T1000 (cell line): ENCODE data around the gene MTA3.
"Not testable (repeated sequence)": the region's sequence is repeated elsewhere in the genome, so short reads cannot be mapped to it uniquely, and the experiment has no call there.

Experiments
- DNase-seq: peaks from one replicate; lab custom pipeline; 2025; ENCODE audit warnings: mixed read lengths; lab: John Stamatoyannopoulos, UW

MTA3 gene

DNA sequence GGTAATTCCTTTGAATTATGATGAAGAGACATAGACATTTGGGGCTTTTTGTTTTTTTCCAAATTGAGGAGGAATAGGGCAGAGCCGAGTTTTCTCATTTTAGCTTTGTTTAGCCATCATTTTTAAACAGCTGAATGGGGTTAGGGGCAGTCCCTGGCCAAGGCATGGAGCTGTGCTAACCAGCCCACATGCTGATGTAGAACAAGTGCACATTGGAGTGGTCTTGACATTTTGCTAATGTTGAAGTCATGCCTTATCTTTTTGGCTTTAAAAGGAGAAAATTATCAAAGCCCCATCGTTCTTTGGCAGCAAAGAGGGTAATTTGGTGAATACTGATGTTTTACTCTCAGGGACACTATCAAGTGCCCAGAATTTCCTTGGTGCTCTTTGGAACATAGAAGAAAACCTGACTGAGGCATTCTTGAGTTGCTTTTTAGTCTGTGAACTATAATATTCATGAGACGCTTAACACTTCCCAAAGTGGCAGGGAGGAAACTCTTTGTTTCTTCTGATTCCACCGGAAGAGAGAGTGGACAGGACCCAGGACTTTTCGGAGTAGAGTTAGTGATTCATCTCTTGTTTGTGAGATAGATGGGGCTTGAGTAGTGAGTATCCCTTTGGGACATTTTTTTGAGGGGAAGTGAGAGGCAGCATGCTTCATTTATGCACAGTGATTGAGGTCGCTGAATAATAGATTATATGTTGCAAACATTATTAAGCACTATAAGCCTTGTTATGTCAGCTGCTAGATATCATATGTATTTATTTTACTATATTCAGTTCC is 45.0 kb downstream of the MTA3 start:
- no peak for DNase-seq

- no peak for DNase-seq
These were observed 46.4 kb downstream of the MTA3 start for GRCh38 chr2:42614838-42615237.

- DNase-seq = no peak
These were observed 49.7 kb downstream of the MTA3 start for GRCh38 chr2:42618116-42618515.

GRCh38 chr2:42618972-42619371 is 50.5 kb downstream of the MTA3 start:
- DNase-seq = no peak

- DNase-seq = not testable (repeated sequence)
These were observed 53.2 kb downstream of the MTA3 start for GRCh38 chr2:42621626-42622025.

GRCh38 chr2:42622943-42623676 is 54.7 kb downstream of the MTA3 start:
- no peak for DNase-seq

- no peak for DNase-seq
These were observed 55.6 kb downstream of the MTA3 start for GRCh38 chr2:42624047-42624446.

DNA sequence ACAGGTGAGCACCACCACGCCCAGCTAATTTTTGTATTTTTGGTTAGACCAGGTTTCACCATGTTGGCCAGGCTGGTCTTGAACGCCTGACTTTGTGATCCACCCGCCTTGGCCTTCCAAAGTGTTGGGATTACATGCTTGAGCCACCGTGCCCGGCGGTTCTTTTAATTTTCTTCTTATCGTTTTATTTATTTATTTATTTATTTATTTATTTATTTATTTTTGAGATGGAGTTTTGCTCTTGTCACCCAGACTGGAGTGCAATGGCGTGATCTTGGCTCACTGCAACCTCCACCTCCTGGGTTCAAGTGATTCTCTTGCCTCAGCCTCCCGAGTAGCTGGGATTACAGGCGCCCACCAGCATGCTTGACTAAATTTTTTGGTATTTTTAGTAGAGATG is 59.6 kb downstream of the MTA3 start:
- not testable (repeated sequence) for DNase-seq

- no peak for DNase-seq
These were observed 68.5 kb downstream of the MTA3 start for GRCh38 chr2:42636934-42637333.

DNA sequence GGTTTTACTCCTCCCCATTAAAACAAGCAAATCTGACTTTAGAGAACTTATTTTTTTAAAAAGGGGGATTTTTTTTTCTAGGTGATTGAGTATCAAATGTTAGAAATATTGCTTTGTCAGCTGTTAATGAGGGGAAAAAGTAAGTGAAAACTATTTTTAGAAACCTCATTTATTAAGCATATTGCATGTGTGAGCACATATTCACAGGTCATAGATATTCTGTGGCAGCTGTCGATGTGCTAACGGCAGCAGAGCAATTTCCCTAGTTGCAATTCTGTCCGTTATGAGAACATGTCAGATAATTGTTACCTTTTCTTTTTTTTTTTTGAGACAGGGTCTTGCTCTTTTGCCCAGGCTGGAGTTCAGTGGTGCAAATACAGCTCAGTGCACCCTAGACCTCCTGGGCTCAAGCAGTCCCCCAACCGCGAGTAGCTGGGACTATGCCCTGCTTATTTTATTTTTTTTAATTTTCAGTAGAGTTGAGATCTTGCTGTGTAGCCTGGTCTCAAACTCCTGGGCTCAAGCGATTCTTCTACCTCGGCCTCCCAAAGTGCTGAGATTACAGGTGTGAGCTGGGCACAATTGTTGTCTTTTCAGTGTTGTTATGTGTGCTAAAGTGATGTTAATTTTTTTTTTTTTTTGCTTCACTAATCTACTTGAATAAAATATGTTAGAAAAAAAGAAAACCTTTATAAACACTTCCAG is 69.8 kb downstream of the MTA3 start:
- no peak for DNase-seq

- no peak for DNase-seq
These were observed 71.1 kb downstream of the MTA3 start for GRCh38 chr2:42639340-42640077.

- DNase-seq = no peak
These were observed 71.8 kb downstream of the MTA3 start for GRCh38 chr2:42640261-42640660.

- not testable (repeated sequence) for DNase-seq
These were observed 73.9 kb downstream of the MTA3 start for GRCh38 chr2:42642371-42642770.

DNA sequence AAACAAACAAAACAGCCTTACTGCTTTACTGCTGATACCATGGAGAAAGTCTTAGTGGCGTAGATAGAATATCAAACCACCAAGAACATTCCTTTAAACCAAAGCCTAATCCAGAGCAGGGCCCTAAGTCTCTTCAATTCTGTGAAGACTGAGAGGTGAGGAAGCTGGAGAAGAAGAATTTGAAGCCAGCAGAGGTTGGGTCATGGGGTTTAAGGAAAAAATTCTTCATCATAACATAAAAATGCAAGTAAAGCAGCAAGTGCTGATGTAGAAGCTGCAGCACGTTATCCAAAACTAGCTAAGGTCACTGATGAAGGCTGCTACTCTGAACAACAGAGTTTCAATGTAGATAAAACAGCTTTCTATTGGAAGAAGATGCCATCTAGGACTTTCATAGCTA is 77.1 kb downstream of the MTA3 start:
- DNase-seq = no peak

- DNase-seq = no peak
These were observed 80.4 kb downstream of the MTA3 start for GRCh38 chr2:42648796-42649195.

- no peak for DNase-seq
These were observed 82.6 kb downstream of the MTA3 start for GRCh38 chr2:42651057-42651456.

DNA sequence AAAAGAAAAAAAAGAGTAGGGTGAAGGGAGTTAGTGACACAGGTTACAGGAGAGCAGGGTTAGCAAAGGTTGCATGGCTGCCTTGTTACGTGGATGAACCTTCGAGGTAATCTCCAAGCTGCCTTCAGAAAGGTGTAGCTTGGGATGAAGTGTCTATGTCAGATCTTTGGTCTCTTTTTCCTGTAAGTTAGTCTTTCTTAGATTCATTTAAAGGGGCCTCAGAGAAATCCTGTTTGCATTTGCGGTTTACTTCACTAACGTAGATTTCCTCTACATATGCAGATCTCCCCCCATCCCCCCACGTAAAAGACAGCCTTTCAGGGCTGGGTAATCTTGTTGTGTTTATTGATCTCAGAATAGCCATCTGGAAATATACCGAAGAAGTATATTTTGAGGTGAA is 83.7 kb downstream of the MTA3 start:
- DNase-seq = no peak

- no peak for DNase-seq
These were observed 84.6 kb downstream of the MTA3 start for GRCh38 chr2:42653039-42653438.

DNA sequence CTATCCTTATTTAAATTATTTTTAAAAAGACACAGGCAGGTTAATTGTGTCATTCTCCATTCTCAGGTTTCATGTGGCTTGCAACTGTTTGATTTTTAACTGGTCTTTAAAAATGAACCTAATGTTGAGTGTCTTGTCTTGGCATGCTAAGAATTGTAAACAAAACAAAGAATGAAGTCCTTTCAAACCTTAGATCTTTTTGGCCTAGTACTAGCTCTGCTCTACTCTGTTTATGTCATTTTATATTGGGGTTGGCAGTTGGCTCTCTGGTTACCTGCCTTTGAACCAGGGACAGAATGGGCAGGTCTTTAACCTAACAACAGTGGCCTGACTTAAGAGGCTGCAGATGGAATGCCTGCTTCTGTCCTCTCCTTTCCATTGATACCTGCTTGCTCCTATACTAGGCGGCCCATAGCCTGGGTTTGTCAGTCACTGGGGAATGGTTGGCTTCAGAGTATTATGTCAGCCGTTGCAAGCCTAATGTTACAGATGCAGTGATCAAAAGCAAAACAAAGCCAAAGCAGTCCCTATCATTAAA is 85.5 kb downstream of the MTA3 start:
- DNase-seq = no peak

DNA sequence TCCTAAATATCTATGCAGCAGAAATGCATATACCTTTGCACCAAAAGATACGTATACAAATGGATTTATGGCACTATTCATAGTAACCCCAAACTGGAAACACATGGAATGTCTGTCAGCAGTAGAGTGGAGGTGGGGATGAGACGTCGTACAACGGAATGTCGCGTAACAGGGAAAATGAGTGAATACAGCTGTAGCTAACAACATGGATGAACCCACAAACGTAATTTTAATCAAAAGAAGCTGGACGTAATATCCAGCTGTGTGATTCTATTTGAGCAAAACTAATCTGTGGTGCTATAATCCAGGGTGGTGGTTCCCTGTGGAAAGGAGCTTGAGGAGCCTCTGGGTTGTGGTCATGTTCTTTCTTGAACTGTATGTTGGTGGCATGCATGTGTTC is 89.9 kb downstream of the MTA3 start:
- no peak for DNase-seq

DNA sequence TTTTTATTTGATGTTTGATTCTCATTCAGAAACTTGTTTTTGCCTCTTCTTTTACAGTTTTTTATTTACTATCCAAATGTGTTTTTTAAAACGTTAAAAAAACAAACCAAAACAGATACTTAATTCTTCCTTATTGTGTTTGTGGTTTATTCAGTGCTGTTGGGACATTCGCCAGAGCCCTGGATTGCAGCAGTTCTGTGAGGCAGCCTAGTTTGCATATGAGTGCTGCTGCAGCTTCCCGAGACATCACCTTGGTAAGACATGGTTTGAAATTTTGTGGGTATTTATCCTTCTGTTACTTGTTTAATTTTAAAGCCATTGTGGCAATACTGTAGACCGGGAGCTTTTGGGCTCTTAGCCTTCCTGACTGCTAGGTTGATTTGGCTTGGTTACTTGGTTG is 91.2 kb downstream of the MTA3 start:
- no peak for DNase-seq
